Measurements from ENCODE around the gene ALPI.

The ALPI gene

DNA sequence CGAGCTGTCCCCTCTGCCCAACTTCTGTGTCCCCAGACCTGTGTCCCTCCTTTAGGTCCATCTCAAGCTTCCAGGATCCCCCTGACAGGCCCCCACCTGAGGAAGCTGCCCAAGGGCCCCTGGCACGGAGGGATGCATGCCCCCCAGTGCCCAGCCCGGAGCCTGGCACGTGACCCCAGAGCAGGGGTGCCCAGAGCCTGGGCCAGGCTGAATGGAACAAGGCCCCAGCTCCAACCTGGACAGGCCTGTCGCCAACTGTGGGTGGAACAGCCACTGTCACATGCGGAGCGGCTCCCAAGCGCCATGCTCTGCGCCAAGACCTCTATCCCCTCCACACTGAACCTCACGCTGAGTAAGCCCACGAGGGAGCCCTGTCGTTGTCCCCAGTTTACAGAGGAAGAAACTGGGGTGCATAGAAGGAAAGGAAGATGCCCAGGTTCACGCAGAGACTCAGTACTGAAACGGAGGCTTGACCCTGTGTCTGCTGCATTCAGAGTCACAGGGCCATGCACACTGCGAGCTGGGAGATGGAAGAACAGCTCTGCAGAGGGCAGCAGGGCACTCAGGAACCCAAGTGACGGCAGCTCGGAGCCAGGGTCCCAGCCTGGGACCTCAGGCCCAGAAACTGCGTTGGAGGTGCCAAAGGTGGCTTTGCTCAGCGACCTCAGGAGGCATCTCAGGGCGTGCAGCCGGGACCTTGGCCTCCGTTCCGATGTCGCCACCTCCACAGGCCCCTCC, 37.2 kb downstream of the ALPI start:
- H3K27me3 ChIP-seq (ENCODE audit: insufficient read depth, low read length, poor library complexity): no peaks in the 10 kb centered on the region
- H3K79me1 ChIP-seq (ENCODE audit: low read length): no peaks in the 10 kb centered on the region
- no peak overlapping the region for H3K9ac ChIP-seq (ENCODE audit: low read length)
- no peak overlapping the region for H2BK5ac ChIP-seq (ENCODE audit: low read length)
- H2AK5ac ChIP-seq (ENCODE audit: low read length): no peak overlapping the region
- no peak overlapping the region for H4K8ac ChIP-seq (ENCODE audit: low read depth, low read length)
- no peak overlapping the region for H2BK15ac ChIP-seq (replicated peaks; ENCODE audit: low read depth)
- H3K36me3 ChIP-seq (ENCODE audit: control insufficient read depth, insufficient read depth, low read length): no peaks in the 10 kb centered on the region
- no peak overlapping the region for H3K18ac ChIP-seq (ENCODE audit: low read length)
- H4K5ac ChIP-seq (ENCODE audit: low read length): no peak overlapping the region
- no CpG with 5 or more reads among the region's 24 CpGs for WGBS (ENCODE audit: extremely low coverage, insufficient coverage, low lambda C conversion rate)
- no peak overlapping the region for H3K4me3 ChIP-seq (ENCODE audit: low read length)
- no peak overlapping the region for H3K23ac ChIP-seq (ENCODE audit: low read length)
- H3K27ac ChIP-seq (ENCODE audit: low read depth, low read length): no peak overlapping the region
- H2BK120ac ChIP-seq (ENCODE audit: low read depth, low read length): no peak overlapping the region
- no peak overlapping the region for H3K56ac ChIP-seq (ENCODE audit: low read length)
- no peaks in the 10 kb centered on the region for H3K79me2 ChIP-seq (ENCODE audit: control insufficient read depth, insufficient read depth, low read length)
- H3K4me2 ChIP-seq (ENCODE audit: low read length): no peak overlapping the region
- H3K4me1 ChIP-seq (ENCODE audit: control insufficient read depth, low read depth, low read length): no peaks in the 10 kb centered on the region
- no peak overlapping the region for H3K4ac ChIP-seq (ENCODE audit: low read depth, low read length)
- no peak for DNase-seq

DNA sequence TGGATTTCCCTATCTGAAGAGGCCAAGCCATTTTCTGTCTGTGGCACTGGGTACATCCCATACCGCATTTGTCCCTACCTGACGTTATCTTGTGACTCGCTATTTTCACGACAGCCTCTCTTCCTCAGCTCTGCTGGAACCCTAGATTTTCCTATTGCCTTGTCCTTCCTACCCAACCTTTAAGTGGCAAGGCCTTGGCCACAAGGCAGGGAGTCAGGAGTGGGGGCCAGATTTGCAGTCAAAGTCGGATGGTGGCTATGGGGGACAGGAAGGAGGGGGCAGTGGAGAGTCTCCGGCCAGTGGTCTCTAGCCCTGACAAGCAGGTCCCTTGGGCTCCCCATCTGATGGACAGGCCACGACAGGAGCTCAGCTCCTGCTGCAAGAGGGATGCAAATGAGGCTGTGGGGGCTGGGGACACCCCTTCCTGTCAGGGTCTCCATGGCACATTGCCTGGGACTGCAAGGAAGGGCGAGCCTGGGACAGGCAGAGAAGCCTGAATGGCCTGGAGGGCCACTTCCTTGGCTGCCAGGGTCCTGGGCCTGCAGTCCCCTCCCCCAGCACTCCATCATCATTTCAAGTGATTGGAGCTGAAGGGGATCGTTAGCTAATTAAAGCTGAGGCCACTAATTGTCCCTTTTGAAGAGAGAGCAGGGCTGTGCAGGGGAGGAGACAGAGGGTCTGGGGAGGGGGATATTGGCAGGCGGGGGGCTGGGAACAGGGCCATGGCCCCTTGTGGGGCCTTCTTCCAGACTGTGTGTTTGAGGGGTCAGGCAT, 37.9 kb downstream of the ALPI start:
- Histone ChIP-seq H3K27me3 (ENCODE audit: insufficient read depth, low read length, poor library complexity) (no peaks in the 10 kb centered on the region), H2BK15ac (replicated peaks; ENCODE audit: low read depth) (no peak overlapping the region), H4K5ac (ENCODE audit: low read length) (no peak overlapping the region), H3K27ac (ENCODE audit: low read depth, low read length) (no peak overlapping the region), H3K23ac (ENCODE audit: low read length) (no peak overlapping the region), H3K18ac (ENCODE audit: low read length) (no peak overlapping the region), H2AK5ac (ENCODE audit: low read length) (no peak overlapping the region), H3K9ac (ENCODE audit: low read length) (no peak overlapping the region), H3K4me1 (ENCODE audit: control insufficient read depth, low read depth, low read length) (no peaks in the 10 kb centered on the region), H3K79me1 (ENCODE audit: low read length) (no peaks in the 10 kb centered on the region), H3K56ac (ENCODE audit: low read length) (no peak overlapping the region), H3K4me2 (ENCODE audit: low read length) (no peak overlapping the region), H3K4ac (ENCODE audit: low read depth, low read length) (no peak overlapping the region), H2BK120ac (ENCODE audit: low read depth, low read length) (no peak overlapping the region), H3K79me2 (ENCODE audit: control insufficient read depth, insufficient read depth, low read length) (no peaks in the 10 kb centered on the region), H4K8ac (ENCODE audit: low read depth, low read length) (no peak overlapping the region), H2BK5ac (ENCODE audit: low read length) (no peak overlapping the region), H3K4me3 (ENCODE audit: low read length) (no peak overlapping the region), H3K36me3 (ENCODE audit: control insufficient read depth, insufficient read depth, low read length) (no peaks in the 10 kb centered on the region)
- WGBS (ENCODE audit: extremely low coverage, insufficient coverage, low lambda C conversion rate): no CpG with 5 or more reads among the region's 10 CpGs
- no peak for DNase-seq

DNA sequence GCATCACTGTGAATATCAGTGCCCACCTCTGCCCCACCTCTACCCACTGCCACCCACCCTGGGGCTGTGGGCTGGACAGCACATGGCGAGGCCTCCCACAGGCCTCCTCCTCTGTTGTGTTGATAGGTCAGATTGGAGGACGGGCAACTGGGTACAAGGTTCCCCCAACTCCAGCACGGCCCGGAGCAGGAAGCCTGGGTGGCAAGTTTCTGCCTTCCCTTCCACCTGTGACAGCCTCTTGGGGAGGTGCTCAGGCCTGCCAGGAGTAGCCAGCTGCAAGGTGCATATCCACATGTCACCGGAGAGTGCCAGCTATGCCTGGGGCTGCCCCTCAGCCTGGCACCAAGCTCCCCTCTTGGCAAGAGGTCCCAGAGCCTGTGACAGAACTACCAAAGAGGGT, 38.6 kb downstream of the ALPI start:
- DNase-seq: no peak
- no peaks in the 10 kb centered on the region for H3K4me1 ChIP-seq (ENCODE audit: control insufficient read depth, low read depth, low read length)
- H4K8ac ChIP-seq (ENCODE audit: low read depth, low read length): no peak overlapping the region
- no CpG with 5 or more reads among the region's 5 CpGs for WGBS (ENCODE audit: extremely low coverage, insufficient coverage, low lambda C conversion rate)
- no peak overlapping the region for H2BK5ac ChIP-seq (ENCODE audit: low read length)
- H3K4ac ChIP-seq (ENCODE audit: low read depth, low read length): no peak overlapping the region
- H3K4me2 ChIP-seq (ENCODE audit: low read length): no peak overlapping the region
- H2BK120ac ChIP-seq (ENCODE audit: low read depth, low read length): no peak overlapping the region
- H3K27me3 ChIP-seq (ENCODE audit: insufficient read depth, low read length, poor library complexity): no peaks in the 10 kb centered on the region
- H3K4me3 ChIP-seq (ENCODE audit: low read length): no peak overlapping the region
- no peak overlapping the region for H3K9ac ChIP-seq (ENCODE audit: low read length)
- no peaks in the 10 kb centered on the region for H3K79me2 ChIP-seq (ENCODE audit: control insufficient read depth, insufficient read depth, low read length)
- no peak overlapping the region for H3K23ac ChIP-seq (ENCODE audit: low read length)
- no peaks in the 10 kb centered on the region for H3K36me3 ChIP-seq (ENCODE audit: control insufficient read depth, insufficient read depth, low read length)
- no peak overlapping the region for H2AK5ac ChIP-seq (ENCODE audit: low read length)
- H4K5ac ChIP-seq (ENCODE audit: low read length): no peak overlapping the region
- H3K18ac ChIP-seq (ENCODE audit: low read length): no peak overlapping the region
- H3K27ac ChIP-seq (ENCODE audit: low read depth, low read length): no peak overlapping the region
- no peak overlapping the region for H3K56ac ChIP-seq (ENCODE audit: low read length)
- H2BK15ac ChIP-seq (replicated peaks; ENCODE audit: low read depth): no peak overlapping the region
- H3K79me1 ChIP-seq (ENCODE audit: low read length): no peaks in the 10 kb centered on the region

DNA sequence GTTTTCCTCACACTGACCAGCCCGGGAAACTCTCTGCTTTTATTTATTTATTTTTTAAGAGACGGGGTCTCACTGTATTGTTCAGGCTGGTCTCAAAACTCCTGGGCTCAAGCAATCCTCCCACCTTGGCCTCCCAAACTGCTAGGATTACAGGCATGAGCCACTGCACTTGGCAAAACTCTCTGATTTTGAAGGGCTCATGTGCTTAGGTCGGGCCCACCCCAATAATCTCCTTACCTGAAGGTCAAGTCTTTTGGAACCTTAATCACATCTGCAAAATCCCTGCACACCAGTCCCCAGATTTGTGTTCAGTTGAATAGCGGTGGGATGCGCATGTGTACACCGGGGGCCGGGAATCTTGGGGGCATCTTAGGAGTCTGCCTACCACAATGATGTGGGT, 39.3 kb downstream of the ALPI start:
- Histone ChIP-seq H3K23ac (ENCODE audit: low read length) (no peak overlapping the region), H3K27me3 (ENCODE audit: insufficient read depth, low read length, poor library complexity) (no peaks in the 10 kb centered on the region), H2AK5ac (ENCODE audit: low read length) (no peak overlapping the region), H2BK15ac (replicated peaks; ENCODE audit: low read depth) (no peak overlapping the region), H3K4me1 (ENCODE audit: control insufficient read depth, low read depth, low read length) (no peaks in the 10 kb centered on the region), H3K4ac (ENCODE audit: low read depth, low read length) (no peak overlapping the region), H3K79me2 (ENCODE audit: control insufficient read depth, insufficient read depth, low read length) (no peaks in the 10 kb centered on the region), H2BK5ac (ENCODE audit: low read length) (no peak overlapping the region), H3K56ac (ENCODE audit: low read length) (no peak overlapping the region), H3K4me2 (ENCODE audit: low read length) (no peak overlapping the region), H2BK120ac (ENCODE audit: low read depth, low read length) (no peak overlapping the region), H3K79me1 (ENCODE audit: low read length) (no peaks in the 10 kb centered on the region), H3K36me3 (ENCODE audit: control insufficient read depth, insufficient read depth, low read length) (no peaks in the 10 kb centered on the region), H4K5ac (ENCODE audit: low read length) (no peak overlapping the region), H3K4me3 (ENCODE audit: low read length) (no peak overlapping the region), H3K9ac (ENCODE audit: low read length) (no peak overlapping the region), H4K8ac (ENCODE audit: low read depth, low read length) (no peak overlapping the region), H3K27ac (ENCODE audit: low read depth, low read length) (no peak overlapping the region), H3K18ac (ENCODE audit: low read length) (no peak overlapping the region)
- no CpG with 5 or more reads among the region's 7 CpGs for whole genome bisulfite sequencing (ENCODE audit: extremely low coverage, insufficient coverage, low lambda C conversion rate)
- no peak for DNase-seq

DNA sequence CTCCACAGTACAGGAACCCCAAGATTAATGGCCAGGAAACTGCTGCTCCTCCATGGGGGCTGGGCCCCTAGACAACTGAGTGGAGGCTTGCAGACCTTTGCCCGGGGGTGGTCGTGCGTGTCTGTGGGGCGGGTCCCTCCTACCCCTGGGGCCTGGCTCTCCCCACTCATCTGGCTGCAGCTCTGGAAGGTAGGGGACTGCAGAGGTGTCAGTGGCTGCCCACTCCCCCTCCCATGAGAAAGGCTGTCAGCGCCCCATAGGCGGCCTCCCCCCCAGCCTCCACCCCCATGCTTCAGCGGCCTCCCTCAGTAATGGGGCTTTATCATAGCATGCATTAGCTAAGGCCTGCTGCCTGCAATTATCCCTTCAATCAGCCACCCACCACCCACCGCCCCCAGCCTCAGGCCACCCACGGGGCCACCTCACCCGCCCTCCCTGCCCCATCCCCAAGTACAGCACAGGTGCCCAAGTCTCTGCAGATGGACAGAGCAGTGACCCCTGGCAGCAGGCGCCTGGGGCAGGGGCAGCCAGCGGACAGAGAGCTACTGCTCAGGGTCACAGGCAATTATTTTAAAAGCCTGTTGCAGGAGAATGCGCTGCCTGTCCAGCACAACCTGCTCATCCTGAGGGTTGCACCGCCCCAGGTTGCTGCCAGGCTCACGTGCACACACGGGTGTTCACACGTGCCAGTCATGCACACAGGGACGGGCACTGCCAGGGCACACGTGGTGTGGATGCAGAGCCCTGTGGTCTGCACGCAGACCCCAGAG, 40.7 kb downstream of the ALPI start:
- Histone ChIP-seq H3K79me2 (ENCODE audit: control insufficient read depth, insufficient read depth, low read length) (no peaks in the 10 kb centered on the region), H3K4me1 (ENCODE audit: control insufficient read depth, low read depth, low read length) (no peaks in the 10 kb centered on the region), H3K27ac (ENCODE audit: low read depth, low read length) (no peak overlapping the region), H3K36me3 (ENCODE audit: control insufficient read depth, insufficient read depth, low read length) (no peaks in the 10 kb centered on the region), H3K9ac (ENCODE audit: low read length) (no peak overlapping the region), H2AK5ac (ENCODE audit: low read length) (no peak overlapping the region), H2BK15ac (replicated peaks; ENCODE audit: low read depth) (no peak overlapping the region), H2BK120ac (ENCODE audit: low read depth, low read length) (no peak overlapping the region), H3K18ac (ENCODE audit: low read length) (no peak overlapping the region), H3K4me2 (ENCODE audit: low read length) (no peak overlapping the region), H4K8ac (ENCODE audit: low read depth, low read length) (no peak overlapping the region), H3K4me3 (ENCODE audit: low read length) (no peak overlapping the region), H3K56ac (ENCODE audit: low read length) (no peak overlapping the region), H3K4ac (ENCODE audit: low read depth, low read length) (no peak overlapping the region), H3K27me3 (ENCODE audit: insufficient read depth, low read length, poor library complexity) (no peaks in the 10 kb centered on the region), H2BK5ac (ENCODE audit: low read length) (no peak overlapping the region), H3K79me1 (ENCODE audit: low read length) (no peaks in the 10 kb centered on the region), H3K23ac (ENCODE audit: low read length) (no peak overlapping the region), H4K5ac (ENCODE audit: low read length) (no peak overlapping the region)
- no CpG with 5 or more reads among the region's 20 CpGs for WGBS (ENCODE audit: extremely low coverage, insufficient coverage, low lambda C conversion rate)
- no peak for DNase-seq

Data from mesendoderm (in vitro differentiated cells).